Left lobe of liver (tissue), 2 donors: ENCODE data around the gene TMEM117. TPM values are rescaled to one million over a fixed set of nuclear protein-coding genes. Genes with fewer than 3 reads are reported as not detected.

Experiments
- ATAC-seq: fragments of 200-7000 bp; cut with Tn5 transposase; one replicate; pipeline ENCODE4 v1.9.1; 2020; ENCODE audit warnings: mild to moderate bottlenecking, moderate library complexity
- DNase-seq: peaks from one replicate; pipeline ENCODE4 v3.0.0-alpha.2; 2020; ENCODE audit warnings: low spot score
- total RNA-seq: library from RNA; stranded (reverse); gene quantifications from one replicate; pipeline ENCODE4 v1.2.1, GENCODE V29; 2021
- donor health status: DM: no; HTN: no; CAD: no; lungs with moderate emphysema.
- donor health status: DM: no; HTN: yes; CAD: no.

The TMEM117 gene
- total RNA-seq, 1 donor from 2014 or later: 2.8 TPM

DNA sequence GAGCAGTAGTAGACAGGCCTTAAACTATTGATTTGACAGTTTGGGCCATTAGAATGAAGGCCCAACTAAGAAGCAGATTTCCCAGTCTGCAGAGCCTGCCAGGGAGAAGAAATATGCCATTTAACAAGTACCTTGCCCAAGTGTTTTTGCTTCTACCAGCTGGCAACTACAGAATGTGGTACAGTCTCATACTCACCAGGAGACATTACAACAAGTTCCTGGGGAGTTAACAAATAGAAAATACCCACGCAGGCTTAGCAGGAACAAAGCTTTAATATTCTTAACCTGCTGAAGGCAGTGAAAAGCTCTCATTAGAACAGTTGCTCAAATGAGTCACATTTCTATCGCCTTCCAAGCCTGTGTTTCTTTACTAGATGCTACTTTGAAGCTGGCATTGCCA lies 241.0 kb downstream of the TMEM117 start:
- DNase-seq (no peak), ATAC-seq (no peak)

DNA sequence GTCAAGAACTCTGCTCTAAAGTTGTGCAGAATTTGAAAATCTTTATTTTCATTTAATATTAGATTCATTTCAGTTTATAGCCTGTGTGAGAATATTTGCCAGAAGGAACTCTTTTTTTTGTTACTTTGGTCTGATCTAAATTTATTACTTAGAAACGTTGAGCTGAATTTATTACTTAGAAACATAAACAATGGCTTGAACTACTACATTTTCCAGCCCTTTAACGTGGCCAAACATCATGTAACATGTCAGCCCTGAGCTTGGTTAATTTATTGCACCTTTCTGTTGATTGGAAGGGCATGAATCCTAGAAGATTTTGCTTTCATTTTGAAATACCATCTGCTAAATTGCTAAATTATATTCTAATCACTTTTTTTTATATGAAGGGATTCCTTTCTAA lies 241.4 kb downstream of the TMEM117 start:
- DNase-seq (no peak), ATAC-seq (no peak)

DNA sequence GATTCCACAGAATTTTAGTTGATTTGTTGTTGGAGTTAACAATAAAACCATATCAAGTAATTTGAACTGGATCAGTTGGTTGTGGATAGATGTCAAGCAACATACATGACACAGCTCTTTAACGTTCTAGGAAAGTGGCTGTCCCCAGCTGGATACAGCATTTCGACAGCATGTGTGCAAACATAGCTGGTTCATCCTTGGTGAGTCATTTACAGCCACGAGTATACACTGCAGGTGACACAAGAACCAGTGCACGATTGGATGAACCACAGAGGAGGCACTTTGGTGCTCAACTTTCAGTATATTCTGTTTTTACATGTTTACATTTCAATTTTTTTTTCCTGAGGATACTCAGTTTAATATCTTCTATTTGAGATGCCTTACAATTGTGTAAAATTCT lies 242.4 kb downstream of the TMEM117 start:
- ATAC-seq (no peak), DNase-seq (no peak)

DNA sequence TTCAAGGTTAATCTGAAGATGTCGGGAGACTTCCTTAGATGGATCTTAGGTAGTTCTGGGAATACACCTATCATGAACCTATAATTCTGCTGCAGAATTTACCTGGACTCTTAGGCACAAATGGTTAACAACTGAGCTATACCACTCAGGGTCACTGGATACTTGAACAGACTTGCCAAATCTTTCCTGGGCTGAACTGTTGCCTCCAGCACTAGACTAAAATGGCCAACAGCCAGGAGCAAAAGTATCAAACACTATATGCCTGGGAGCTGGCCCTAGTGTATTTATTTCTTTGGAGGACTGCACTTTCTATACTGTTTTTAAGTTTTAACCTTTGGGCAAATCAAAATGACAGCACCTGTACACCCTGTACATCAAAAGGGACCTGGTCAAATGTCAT lies 252.8 kb downstream of the TMEM117 start:
- DNase-seq (no peak), ATAC-seq (peak; percentile 55)

DNA sequence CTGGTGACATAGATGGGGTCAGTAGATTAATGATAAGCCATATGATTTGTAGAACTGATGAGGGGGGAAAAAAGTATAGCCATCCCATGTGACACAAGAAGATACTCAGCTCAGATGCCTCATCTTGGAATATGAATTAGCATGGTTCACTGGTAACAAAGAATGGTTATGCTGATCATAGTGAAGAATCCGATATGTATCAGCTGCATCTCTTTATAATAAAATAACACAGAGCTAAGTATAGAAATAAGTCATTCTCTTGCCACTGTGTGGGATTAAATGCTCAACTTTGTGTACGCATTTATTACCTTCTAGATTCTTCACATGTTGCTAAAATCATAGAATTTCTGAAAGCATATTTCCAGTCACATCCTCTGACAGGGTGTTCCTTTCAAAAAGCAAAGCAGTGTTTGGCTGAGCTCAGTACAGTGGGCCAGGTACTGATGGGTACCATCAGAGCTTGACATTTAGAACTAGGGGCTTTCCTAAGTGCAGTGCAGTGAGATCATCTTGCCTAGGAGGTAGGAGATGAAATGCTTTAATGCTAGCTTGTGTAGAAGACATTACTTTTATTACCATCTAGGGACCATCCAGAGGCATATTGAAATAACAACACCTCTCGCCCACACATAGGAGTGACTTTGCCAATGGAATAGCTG lies 256.2 kb downstream of the TMEM117 start:
- DNase-seq (no peak), ATAC-seq (no peak)

DNA sequence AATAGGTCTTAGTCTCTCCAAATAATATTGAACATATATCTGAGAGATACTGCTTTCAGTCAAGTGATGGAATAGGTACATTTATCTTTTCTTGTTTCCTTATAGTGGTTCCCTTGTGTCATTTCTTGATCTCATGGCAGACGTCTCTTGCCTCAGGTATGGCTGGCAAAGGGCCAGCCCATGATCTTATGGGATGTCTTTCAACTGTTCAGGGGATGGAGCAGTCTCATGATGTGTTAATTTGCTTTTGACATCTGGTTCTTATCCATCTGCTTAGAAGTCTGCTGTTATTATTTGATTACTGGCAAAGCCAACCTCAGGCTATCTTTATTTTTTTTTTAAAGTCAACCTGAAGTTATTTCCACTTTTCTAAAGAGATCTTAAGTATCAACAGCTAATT lies 262.9 kb downstream of the TMEM117 start:
- DNase-seq: no peak
- ATAC-seq: no peak

DNA sequence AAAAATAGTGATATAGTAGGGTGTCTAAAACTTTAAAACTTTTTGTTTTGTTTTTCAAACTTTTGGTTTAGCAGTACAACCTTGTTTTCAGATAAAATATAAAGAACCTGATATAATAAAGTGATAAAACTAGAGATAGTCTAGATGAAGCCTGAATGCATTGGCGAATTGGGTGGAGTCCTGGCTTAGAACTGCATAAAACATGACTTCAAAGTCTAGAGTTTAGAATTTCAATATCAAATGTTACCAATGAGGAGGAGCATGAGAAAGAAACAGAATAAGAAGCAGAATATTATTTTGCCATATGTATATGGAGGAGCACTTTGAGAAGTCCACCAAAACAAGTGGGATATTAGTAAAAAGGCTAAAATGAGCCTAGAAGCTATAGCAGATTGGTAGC lies 263.6 kb downstream of the TMEM117 start:
- ATAC-seq (no peak), DNase-seq (no peak)

DNA sequence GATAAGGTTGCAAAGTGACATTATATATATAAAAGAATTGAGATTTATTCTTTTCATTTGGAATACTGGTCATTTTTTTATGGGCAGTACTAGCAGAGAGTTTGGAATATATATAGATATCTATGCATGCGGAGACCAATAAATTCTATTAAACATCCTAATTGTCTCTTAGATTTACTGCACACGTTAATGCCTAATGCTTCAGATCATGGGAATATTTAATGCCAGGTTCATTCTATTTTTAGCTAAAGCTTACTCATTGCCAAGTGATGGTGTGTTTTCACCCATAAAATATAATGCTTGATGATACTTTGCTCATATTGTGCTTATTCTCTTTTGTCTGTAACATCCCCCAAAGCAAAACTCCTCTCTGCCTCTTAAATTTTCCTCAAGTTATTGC lies 264.4 kb downstream of the TMEM117 start:
- ATAC-seq: no peak
- no peak for DNase-seq

DNA sequence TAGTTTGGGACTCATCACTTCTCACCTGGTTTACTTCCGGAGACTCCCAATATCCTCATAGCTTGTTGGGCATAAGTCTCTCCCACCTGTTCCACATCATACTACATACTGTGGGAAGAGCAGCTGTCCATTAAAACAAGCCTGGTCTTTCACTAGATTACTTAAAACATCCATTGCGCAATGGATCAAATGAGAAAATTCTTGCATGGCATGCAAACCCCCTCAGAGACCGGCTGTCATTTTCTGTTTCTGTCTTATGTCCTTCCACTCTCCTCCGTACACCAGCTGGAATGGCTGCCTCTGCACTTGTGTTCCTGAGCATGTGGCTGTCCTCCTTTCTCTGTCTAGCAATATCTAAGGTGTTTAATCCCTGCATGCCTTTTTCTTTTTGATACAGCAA lies 265.6 kb downstream of the TMEM117 start:
- no peak for ATAC-seq
- no peak for DNase-seq

DNA sequence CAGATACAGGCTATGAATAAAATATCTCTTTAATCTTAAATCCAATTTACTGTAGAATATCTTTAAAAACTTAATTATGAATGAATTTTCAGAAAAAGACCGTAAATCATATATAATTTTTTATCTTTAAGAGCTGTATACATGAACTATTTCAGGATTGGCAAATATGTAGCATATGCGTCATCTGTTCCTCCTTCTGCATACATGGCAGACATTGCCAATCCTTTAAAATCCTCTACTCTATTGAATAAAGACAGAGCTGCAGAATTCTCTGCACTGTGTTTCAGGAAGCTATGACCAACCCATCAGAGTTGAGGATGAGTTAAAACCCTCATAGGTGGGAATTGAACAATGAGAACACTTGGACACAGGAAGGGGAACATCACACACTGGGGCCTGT lies 279.0 kb downstream of the TMEM117 start:
- ATAC-seq: no peak
- DNase-seq: no peak

DNA sequence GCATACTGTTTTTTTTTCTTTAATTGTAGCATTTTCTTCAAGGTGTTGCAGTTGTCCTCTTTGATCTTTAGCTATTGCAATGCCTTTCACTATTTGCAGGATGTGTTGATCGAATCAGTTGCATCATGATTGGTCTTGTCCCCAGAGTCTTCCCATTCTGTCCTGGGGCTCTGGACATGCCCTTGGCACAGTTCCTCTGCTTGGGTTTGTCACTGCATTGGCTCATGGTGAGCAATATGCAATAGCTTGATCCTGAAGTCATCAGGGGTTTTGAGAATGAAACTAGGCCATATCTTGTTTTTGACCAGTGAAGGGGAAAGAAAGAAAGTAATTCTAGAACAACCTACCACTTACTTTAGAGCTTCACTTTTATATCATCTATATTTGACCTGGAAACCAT lies 281.5 kb downstream of the TMEM117 start:
- ATAC-seq (peak; percentile 37), DNase-seq (no peak)

DNA sequence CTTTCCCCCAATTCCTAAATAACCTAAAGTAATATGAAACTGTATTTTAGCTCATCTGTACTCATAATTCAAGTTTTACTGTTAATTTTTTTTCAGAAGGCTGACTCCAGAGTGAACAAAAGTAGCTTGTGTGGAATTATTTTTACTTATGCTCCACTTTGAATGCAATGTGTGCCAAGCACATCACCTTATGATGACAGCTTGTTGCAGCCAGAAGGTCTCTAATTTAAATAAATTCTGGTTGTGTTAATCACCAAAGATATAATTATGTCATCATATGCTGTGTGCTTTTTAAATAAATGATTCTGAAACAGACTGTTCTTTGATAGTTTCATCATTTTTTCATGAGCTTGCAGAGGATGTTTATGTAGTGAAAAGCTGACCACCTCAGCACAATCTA lies 283.1 kb downstream of the TMEM117 start:
- ATAC-seq (no peak), DNase-seq (no peak)

DNA sequence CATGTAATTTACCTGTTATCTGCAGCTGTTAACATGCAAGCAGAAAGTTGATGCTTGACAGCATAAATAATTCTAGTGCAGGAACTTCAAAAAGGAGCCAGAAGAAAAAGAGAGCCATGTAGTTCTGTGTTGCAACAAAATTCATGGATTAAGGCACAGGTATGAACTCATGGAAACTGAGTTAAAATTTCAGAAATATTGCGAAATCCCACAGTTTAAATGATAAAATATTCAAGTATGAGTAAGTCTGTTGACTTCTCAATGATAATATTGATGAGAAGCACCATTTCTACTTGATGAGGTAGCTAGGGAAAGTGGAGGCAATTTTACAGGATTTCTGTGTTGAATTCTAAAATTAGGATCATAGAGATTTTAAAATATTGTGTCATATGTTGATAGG lies 290.9 kb downstream of the TMEM117 start:
- ATAC-seq (no peak), DNase-seq (no peak)

DNA sequence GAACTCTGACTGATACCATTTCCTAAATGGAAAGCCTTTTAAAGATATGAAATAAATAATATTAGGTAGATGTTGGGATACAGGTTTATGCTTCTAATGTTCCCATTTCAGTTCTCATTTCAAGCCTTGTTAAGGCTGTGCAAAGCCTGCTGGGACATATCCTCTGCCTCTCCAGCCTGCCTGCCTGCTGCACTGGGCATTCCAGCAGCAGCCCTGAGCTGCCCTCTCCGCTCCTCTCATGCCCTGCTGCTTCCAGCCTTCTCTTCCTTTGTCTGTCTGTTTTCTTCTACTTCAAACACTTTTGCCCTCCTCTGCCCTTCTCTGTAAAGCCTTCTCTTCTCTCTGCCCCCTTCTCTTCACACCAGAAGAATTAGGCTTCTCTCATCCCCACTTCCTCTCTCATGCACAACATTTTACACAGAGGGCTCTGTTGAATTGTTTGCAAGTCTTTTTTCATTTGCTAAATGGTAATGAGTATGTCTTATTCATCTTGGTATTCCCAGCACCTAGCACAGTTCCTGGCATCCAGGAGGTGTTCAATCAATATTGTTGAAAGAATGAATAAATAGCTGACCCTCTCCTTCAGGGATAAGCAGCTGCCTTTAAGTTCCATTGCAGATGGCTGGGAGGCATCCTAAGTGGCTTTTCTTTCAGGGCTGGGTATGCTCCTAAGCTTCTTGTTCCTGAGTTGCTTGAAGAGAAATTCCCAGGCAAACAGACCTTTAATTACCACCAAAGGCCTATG lies 292.3 kb downstream of the TMEM117 start:
- ATAC-seq: no peak
- no peak for DNase-seq

DNA sequence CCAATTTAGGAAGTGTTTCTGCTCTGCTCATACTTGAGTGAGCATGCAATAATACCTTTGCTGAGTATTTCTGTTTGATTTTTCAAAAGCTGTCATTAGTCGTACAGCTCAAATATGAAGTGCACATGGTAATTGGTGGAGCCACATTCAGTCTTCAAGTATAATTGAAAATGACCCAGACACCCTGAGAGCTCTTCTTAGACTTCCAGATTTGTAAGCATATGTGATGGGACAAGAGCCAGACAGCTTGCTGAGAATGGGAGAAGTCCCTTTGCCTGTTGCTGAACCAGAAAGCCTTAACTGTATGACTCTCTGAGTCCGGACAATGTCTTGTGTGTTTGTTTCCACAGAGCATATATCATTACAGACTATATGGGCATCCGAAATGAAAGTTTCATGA lies 307.3 kb downstream of the TMEM117 start:
- DNase-seq: no peak

DNA sequence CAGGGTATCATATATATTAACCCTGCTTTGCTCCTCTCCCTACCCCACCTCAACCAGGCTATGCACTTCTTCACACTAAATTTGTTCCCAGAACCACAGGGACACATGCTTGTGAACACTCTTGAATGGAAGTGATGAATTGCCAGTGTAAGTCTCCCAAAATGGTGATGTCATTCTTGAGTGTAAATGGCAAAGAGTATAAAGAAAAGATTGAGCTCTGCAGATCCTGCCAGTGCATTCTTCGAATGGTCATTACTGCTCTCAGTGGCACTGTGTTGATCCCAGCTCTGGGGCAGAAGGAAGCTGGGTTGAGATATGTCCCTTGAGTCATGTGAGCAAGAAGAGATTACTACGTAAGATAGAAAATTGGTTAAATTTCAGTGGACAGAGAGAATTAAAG lies 313.1 kb downstream of the TMEM117 start:
- DNase-seq (no peak), ATAC-seq (no peak)

More for the DNA sequence above, 307.3 kb downstream of the TMEM117 start:
- no peak for ATAC-seq

DNA sequence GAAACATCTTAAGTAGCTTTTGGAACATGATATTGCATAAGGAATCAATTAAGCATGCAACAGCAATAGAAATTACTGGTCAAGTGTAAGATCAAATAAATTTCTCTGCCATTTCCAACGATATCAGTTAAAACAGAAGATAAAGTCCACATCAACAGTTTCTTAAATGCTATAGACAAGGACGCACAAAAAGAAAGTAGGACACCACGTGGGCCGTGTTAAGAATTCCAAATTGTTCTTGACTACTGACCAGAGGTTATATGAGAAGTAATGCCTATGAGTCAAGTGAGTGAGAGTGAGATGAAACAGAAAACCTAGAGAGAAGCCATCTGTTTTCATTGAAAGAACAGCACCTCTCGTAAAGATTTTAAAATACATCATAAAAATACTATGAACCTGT lies 318.2 kb downstream of the TMEM117 start:
- DNase-seq: no peak
- ATAC-seq: no peak

DNA sequence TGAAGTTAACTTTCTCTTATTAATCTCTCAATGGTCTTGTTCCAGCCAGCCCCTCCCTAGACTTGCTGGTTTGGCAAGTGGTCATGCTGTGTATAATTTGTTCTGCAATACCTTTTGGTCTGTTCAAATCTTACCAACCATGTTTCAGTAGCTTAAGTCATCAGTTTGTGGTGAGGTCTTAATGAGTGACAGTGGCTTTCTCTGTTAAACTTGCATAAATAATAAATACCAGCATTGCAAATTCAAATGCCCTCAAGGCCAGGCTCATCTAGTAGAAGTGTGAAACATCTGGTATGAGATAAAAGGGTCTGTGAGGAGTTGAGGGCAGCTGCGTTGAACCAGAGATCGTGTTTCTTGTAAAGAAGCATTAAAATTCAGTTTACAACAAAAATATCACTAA lies 319.5 kb downstream of the TMEM117 start:
- ATAC-seq (no peak), DNase-seq (no peak)

DNA sequence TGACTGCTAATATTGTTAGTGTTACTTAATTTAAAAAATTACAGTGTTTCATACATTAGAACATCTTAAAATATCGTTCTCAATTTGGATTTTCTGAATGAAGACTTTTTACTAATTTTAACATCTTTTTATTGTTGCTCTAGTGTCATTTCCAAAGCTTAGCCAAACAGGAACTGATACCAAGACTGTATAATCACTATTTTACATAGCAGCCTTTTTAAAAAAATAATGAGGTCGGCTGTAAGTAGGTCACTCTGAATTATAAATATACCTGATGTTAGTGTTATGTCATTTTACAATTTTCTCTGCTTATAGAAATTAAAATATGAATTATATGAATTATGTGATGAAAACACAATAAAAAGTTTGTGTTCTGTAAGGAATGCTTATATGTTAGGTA lies 321.5 kb downstream of the TMEM117 start:
- no peak for DNase-seq
- ATAC-seq: no peak

DNA sequence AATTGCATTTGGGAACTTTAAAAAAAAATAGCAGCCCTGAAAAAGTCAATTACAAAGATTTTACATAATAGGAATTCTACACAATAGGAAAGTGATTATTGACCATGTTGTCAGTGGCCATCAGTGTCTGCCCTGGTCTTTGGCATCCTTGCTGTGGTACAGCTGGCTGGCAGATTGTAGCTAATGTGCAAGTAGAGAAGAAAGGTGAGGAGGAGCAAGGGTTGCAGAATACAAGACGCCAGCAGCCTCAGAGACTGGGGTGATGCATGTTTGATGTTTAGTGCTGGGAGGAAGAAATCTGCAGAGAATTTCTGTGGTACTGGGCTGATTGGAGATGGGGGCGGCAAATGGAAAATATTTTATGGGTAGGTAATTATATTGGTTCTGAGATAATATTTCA lies 322.9 kb downstream of the TMEM117 start:
- ATAC-seq (peak; percentile 81), DNase-seq (no peak)

DNA sequence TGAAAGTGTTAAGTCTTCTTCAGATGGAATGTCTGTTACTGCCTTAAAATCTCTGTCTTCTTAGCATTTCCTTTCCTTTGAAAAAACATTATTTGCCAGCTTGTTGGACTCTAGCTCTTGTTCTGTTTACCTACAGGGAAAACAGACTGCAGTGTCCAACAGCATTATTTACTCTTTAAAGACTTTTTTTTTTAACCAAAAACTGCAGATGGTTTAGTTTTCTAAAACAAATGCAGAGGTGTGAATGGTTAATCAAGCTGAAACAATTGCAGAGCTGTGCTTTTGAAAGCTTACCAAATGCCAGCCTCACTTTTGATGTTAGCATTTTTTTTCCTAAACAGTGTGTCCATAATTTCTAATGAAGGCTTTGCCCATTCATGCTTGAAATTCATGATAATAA lies 323.3 kb downstream of the TMEM117 start:
- DNase-seq: no peak

DNA sequence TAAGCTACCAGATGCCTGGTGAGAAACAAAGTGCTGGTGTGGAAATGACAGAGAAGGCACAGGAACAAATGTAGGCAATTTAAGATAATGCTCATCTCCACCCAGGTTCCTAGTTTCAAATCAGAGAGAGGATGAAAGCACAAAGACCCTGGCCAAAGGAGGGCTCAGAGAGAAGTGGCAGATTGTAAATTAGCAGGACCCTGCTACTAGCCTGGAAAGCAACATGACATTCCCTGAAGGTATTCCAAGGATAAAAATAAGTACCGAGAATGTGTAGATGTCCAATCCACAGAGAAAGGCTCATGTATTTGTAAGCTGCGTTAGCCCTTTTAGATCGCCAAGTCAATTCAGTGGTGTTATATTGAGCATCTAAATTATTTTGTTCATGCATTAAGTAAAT lies 324.0 kb downstream of the TMEM117 start:
- DNase-seq (no peak), ATAC-seq (no peak)

More for the DNA sequence above, 323.3 kb downstream of the TMEM117 start:
- ATAC-seq: peak; percentile 93

DNA sequence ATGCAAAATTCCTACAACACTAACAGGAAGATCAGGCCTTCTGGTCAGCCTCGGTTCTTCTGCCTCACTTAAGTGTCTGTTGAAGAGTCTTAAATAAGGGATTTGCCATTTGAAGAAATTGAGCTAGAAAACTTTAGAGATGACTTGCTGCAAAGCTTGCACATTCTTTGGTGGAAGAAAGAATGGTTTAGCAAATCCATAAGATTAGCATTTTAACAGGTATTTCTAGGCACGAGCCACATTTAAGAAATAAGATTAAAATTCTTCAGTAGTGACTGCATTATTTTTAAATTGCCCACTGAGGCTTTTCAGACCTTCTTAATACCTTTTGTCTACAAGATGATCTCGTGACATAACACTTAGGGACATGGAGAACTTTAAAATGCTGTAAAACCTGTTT lies 327.1 kb downstream of the TMEM117 start:
- no peak for ATAC-seq

More for the DNA sequence above, 327.1 kb downstream of the TMEM117 start:
- DNase-seq: no peak
